DMS153 (cell line): ENCODE data around the gene PRM3.

Source experiments
- DNase-seq: peaks from one replicate; lab custom pipeline; 2025; lab: John Stamatoyannopoulos, UW

PRM3 gene

DNA sequence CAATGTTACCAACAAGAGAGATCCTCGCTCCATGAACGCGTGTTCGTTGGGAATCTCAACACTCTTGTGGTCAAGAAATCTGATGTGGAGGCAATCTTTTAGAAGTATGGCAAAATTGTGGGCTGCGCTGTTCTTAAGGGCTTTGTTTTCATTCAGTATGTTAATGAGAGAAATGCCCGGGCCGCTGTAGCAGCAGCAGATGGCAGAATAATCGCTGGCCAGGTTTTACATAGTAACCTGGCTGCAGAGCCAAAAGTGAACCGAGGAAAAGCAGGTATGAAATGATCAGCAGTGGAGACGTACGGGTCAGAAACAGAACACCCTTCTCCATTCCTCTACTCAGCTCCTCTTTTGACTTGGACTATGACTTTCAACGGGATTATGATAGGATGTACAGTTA, 30.8 kb downstream of the PRM3 start:
- no peak for DNase-seq

- no peak for DNase-seq
Observed at GRCh38 chr16:11241480-11242204, 31.8 kb downstream of the PRM3 start.

DNA sequence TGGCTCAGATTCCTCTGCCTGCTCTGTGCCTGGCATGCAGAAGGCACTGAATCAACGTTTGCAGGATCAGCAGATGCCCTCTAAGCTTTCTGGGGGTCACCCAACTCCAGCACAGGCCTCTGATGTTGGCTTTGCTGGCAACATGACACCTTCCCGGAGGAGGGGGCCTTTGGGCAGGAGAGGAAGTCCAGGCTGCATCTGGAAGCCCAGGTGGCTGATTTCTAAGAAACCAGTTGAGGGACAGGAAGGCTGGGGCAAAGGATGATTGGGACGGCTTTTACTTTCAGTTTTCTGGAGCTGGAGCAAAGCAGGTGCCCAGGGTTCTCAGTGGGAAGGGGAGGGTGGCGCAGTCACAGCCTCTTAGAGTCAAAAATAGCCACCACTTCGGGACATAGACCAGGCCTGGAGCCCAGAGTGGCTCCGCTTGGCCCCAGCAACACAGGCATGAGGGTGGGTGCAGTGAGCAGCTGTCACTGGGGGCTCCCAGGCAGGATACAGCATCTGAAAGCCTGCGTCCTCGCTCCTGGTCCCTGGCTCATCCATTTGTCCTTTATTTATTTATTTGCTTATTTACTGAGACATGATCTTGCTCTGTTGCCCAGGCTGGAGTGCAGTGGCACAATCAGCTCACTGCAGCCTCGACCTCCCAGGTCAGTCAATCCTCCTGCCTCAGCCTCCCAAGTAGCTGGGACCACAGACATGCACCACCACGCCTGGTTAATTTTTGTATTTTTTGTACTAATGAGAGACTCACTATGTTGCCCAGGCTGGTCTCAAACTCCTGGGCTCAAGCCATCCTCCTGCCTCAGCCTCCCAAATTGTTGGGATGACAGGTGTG, 32.6 kb downstream of the PRM3 start:
- DNase-seq, result no peak

- DNase-seq, result no peak
Observed at GRCh38 chr16:11239644-11240632, 33.5 kb downstream of the PRM3 start.

GRCh38 chr16:11238272-11239202, 34.9 kb downstream of the PRM3 start:
- no peak for DNase-seq

DNA sequence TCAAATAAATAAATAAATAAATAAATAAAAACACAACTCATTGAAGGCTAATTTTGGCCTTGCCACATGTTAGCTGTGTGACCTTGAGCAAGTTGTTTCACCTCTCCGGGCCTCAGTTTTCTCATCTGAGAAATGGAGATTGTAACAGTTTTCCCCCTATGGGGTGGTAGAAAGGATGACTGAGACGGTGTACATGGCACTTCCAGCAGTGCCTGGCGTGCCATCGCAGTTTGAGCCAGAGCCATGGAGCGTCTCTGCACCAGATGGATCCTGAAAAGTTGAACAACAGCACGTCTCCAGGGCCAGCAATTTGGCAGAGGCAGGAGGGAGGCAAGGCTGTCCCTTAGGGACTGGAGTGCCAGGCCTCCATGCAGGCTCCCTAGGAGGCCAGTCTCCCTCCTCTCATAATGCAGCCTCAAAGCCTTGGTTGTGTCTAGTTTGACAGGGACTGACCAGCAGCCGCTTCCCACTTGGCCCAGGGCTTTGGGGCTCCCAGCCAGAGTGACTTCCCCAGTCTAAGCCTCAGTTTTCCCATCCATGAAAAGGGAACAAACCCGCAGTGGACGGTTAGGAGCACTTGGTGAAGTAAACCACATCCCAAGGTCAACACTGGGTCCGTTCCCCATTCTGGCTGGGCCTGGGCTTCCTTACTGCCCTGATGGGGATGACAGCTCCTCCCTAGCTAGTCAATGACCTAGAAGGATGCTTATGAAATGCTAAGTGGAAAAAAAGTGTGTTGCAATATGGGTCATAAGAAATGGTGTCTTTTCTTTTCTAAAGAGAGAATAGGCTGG, 36.8 kb downstream of the PRM3 start:
- no peak for DNase-seq

DNA sequence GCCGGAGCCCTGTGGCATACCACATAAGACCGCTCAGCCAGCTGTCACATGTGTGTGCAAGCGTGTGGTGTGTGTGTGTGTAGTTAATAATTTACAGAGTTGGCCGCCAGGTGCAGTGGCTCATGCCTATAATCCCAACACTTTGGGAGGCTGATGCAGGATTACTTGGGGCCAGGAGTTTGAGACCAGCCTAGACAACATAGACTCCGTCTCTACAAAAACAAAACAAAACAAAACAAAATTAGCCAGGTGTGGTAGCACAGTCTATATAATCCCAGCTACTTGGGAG, 37.8 kb downstream of the PRM3 start:
- DNase-seq, result no peak

DNA sequence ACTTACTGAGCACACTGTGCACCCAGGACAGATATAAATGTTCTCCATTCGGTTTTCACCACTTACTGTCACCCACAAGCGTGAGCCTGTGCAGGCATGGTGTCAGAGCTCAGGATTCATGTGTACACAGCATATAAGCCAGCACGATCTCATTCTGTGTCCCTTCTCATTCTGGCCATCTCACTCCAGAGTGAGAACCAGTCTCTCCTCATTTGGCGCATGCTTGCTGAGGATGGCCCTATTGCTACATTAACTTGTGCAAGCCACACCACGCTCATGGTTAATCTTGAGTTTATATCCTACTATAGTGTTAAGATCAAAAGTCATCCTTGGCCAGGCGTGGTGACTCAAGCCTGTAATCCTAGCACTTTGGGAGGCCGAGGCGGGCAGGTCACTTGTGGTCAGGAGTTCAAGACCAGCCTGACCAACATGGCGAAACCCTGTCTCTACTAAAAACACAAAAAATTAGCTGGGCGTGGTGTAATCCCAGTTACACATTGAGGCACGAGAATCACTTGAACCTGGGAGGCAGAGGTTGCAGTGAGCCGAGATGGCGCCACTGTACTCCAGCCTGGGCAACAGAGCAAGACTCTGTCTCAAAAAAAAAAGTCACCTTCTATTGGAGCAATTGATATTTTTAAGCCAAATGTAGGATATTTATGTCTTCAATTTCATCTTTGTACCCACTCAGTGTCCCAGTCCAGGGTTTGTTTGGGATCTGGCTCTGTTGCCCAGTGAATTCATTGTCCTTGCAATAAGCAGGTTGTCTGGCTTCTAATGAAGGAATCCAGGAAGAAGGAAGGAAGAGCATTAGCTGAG, 38.3 kb downstream of the PRM3 start:
- no peak for DNase-seq

DNA sequence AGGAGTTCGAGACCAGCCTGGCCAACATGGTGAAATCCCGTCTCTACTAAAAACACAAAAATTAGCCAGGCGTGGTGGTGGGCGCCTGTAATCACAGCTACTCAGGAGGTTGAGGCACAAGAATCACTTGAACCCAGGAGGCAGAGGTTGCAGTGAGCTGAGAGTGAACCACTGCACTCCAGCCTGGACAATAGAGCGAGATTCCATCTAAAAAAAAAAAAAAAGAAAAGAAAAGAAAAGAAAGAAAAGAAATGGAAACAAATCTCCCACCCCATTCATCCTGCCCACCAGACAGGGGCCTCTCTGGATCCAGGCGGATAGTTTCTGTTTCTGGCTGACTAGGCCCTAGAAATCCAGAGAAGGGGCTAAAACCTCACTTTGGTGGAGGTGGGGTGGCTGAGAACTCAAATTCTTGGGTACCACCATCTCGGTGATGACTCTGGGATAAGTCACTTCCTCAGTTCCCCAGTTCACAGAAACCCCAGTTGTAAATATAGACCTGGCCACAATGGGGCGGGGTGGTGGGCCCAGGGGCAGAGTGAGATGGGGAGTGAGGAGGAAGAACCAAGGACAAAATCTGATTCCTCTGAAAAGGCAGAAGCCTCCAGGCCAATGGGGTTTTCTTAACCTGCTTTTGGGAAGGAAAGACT, 39.6 kb downstream of the PRM3 start:
- DNase-seq, result no peak

GRCh38 chr16:11232852-11233726, 40.3 kb downstream of the PRM3 start:
- no peak for DNase-seq

GRCh38 chr16:11232302-11232851, 41.1 kb downstream of the PRM3 start:
- no peak for DNase-seq

GRCh38 chr16:11231367-11231970, 42.0 kb downstream of the PRM3 start:
- DNase-seq, result no peak

GRCh38 chr16:11229906-11230305, 43.5 kb downstream of the PRM3 start:
- no peak for DNase-seq

DNA sequence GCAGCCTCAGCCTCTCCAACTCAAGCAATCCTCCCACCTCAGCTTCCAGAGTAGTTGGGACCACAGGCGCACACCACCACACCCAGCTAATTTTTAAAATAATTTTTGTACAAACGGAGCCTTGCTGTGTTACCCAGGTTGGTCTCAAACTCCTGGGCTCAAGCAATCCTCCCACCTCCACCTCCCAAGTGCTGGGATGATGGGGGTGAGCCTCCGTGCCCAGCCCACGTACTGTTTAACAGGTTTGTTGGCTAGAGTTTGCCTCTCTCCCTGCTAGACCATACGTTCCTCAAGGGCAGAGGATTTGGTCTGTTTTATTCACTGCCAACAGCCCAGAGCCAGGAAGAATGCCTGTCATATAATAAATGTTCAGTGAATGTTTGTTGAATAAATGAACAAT, 44.0 kb downstream of the PRM3 start:
- no peak for DNase-seq

GRCh38 chr16:11225677-11226549, 47.5 kb downstream of the PRM3 start:
- DNase-seq, result no peak

DNA sequence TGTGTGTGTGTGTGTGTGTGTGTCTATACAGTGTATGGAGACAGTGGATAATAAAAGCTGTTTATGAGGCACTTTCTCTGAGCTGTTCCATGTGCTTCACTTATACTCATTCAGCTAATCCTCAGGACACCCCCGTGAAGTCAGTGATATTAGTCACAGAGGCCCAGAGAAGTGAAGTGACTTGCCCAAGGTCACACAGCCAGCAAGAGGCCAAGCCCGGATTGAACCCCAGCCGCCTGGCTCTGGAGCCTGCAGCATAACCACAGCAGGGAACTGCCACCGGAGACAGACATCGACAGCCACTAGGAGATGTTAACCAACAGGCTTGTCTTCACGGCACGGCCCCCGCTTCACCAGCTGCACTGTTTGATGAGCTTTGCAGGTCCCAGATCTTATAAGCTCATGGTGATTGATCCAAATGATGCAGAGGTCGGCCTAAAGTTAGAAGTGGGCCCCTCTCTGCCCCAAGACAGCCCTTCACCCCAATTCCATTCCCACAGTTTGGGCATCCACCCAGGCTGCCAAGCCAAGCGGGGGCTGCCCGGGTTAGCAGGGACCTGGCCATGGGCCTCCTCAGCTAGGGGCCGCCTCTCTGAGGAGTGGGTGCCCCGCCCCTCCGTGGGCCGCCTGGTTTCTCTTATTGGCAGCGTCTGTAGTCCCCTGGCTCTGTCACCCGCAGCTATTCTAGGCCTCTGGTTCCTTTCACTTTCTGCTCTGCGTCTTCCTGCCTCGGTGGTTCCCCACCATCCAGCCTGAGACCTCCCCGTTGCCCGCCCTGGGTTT, 48.3 kb downstream of the PRM3 start:
- DNase-seq, result no peak
